H9 (cell line): ENCODE measurements around the gene UGT3A1. TPM values are rescaled to one million over a fixed set of nuclear protein-coding genes. Genes with fewer than 3 reads are reported as not detected.

Experiments used
- DNase-seq: peaks from one replicate; pipeline ENCODE4 v3.0.0-alpha.2; 2017
- H2AFZ ChIP-seq: one replicate; pipeline ENCODE4 v1.6.1; 2013; ENCODE audit warnings: mild to moderate bottlenecking, low read length, control low read depth, moderate library complexity
- H2AK5ac ChIP-seq: 2 replicates; pipeline ENCODE4 v1.6.1; 2013; ENCODE audit warnings: low read length, control low read depth, mixed read lengths; ENCODE audit not compliant: insufficient read length
- H2BK120ac ChIP-seq: one replicate; pipeline ENCODE4 v1.6.1; 2013; ENCODE audit warnings: low read depth, mild to moderate bottlenecking, low read length, control low read depth, inconsistent platforms; ENCODE audit not compliant: poor library complexity, severe bottlenecking
- H2BK12ac ChIP-seq: 2 replicates; pipeline ENCODE4 v1.6.1; 2013; ENCODE audit warnings: low read length, control low read depth, mixed read lengths, low read depth; ENCODE audit not compliant: insufficient read length
- H2BK15ac ChIP-seq: 2 replicates; pipeline ENCODE4 v1.6.1; 2013; ENCODE audit warnings: low read depth, low read length, control low read depth
- H2BK20ac ChIP-seq: one replicate; pipeline ENCODE4 v1.6.1; 2013; ENCODE audit warnings: low read depth, mild to moderate bottlenecking, low read length, control low read depth, inconsistent platforms; ENCODE audit not compliant: poor library complexity, severe bottlenecking
- H2BK5ac ChIP-seq: 2 replicates; pipeline ENCODE4 v1.6.1; 2013; ENCODE audit warnings: low read length, control low read depth, mixed read lengths; ENCODE audit not compliant: insufficient read length
- H3K14ac ChIP-seq: 2 replicates; pipeline ENCODE4 v1.6.1; 2013; ENCODE audit warnings: low read length, control low read depth; ENCODE audit not compliant: insufficient read depth
- H3K18ac ChIP-seq: 2 replicates; pipeline ENCODE4 v1.6.1; 2013; ENCODE audit warnings: low read depth, mild to moderate bottlenecking, mixed read lengths, low read length, control low read depth; ENCODE audit not compliant: insufficient read length
- H3K23ac ChIP-seq: 2 replicates; pipeline ENCODE4 v1.6.1; 2013; ENCODE audit warnings: low read length, control low read depth, mixed read lengths, low read depth; ENCODE audit not compliant: insufficient read length
- H3K23me2 ChIP-seq: 2 replicates; pipeline ENCODE4 v1.6.1; 2013; ENCODE audit warnings: low read depth, mild to moderate bottlenecking, mixed read lengths, low read length, control low read depth; ENCODE audit not compliant: insufficient read length, poor library complexity, severe bottlenecking
- H3K27ac ChIP-seq: 2 replicates; pipeline ENCODE4 v1.5.1; 2013; ENCODE audit warnings: low read length, control low read depth, mixed read lengths, low read depth; ENCODE audit not compliant: insufficient read length
- H3K27me3 ChIP-seq: 2 replicates; pipeline ENCODE4 v1.6.1; 2013; ENCODE audit warnings: low read length, control low read depth, inconsistent platforms; ENCODE audit not compliant: insufficient read depth
- H3K4ac ChIP-seq: 2 replicates; pipeline ENCODE4 v1.6.1; 2013; ENCODE audit warnings: low read depth, mild to moderate bottlenecking, control low read depth, inconsistent platforms, low read length, moderate library complexity
- H3K4me1 ChIP-seq: 2 replicates; pipeline ENCODE4 v1.6.1; 2013; ENCODE audit warnings: low read length, control low read depth, inconsistent platforms; ENCODE audit not compliant: insufficient read depth
- H3K4me2 ChIP-seq: 2 replicates; pipeline ENCODE4 v1.6.1; 2013; ENCODE audit warnings: low read length, control low read depth, mixed read lengths; ENCODE audit not compliant: insufficient read length, insufficient read depth
- H3K56ac ChIP-seq: 2 replicates; pipeline ENCODE4 v1.6.1; 2013; ENCODE audit warnings: low read depth, mild to moderate bottlenecking, mixed read lengths, low read length, control low read depth; ENCODE audit not compliant: insufficient read length
- H3K79me1 ChIP-seq: 2 replicates; pipeline ENCODE4 v1.6.1; 2013; ENCODE audit warnings: low read depth, mild to moderate bottlenecking, moderate library complexity, low read length, control low read depth, inconsistent platforms; ENCODE audit not compliant: insufficient read depth, poor library complexity, severe bottlenecking
- H3K79me2 ChIP-seq: 2 replicates; pipeline ENCODE4 v1.6.1; 2013; ENCODE audit warnings: low read length, control low read depth, inconsistent platforms; ENCODE audit not compliant: insufficient read depth
- H3K9ac ChIP-seq: 2 replicates; pipeline ENCODE4 v1.6.1; 2013; ENCODE audit warnings: low read length, control low read depth, mixed read lengths; ENCODE audit not compliant: insufficient read length; ENCODE audit errors: extremely low read depth
- H3K9me3 ChIP-seq: one replicate; pipeline ENCODE4 v1.6.1; 2013; ENCODE audit warnings: low read depth, low read length, inconsistent platforms; ENCODE audit not compliant: control insufficient read depth
- H3T11ph ChIP-seq: one replicate; pipeline ENCODE4 v1.6.1; 2013; ENCODE audit warnings: mild to moderate bottlenecking, low read length, control low read depth, inconsistent platforms
- H4K20me1 ChIP-seq: one replicate; pipeline ENCODE4 v1.6.1; 2013; ENCODE audit not compliant: control insufficient read depth, insufficient read length, insufficient read depth
- H4K5ac ChIP-seq: 2 replicates; pipeline ENCODE4 v1.6.1; 2013; ENCODE audit warnings: low read depth, mild to moderate bottlenecking, mixed read lengths, low read length, control low read depth; ENCODE audit not compliant: insufficient read length
- H4K8ac ChIP-seq: replicated peaks from 2 replicates; pipeline ENCODE4 v1.6.1; 2013; ENCODE audit warnings: low read length, control low read depth, mixed read lengths, low read depth; ENCODE audit not compliant: insufficient read length
- H4K91ac ChIP-seq: 2 replicates; pipeline ENCODE4 v1.6.1; 2013; ENCODE audit warnings: low read depth, mild to moderate bottlenecking, moderate library complexity, mixed read lengths, low read length, control low read depth; ENCODE audit not compliant: insufficient read length
- H3K27ac Mint-ChIP-seq, 3 experiments: 2 replicates in 2 of 3; 3 replicates in 1 of 3; pipeline ENCODE4 v1.8.0; 2020 to 2021; ENCODE audit warnings: mixed read lengths in 3 of 3, mild to moderate bottlenecking in 1 of 3, moderate library complexity in 1 of 3
- H3K27me3 Mint-ChIP-seq: 2 replicates; pipeline ENCODE4 v1.8.0; 2021; ENCODE audit warnings: low read depth, mild to moderate bottlenecking, moderate library complexity, mixed read lengths
- H3K36me3 Mint-ChIP-seq, 3 experiments: 2 replicates in 2 of 3; 3 replicates in 1 of 3; pipeline ENCODE4 v1.8.0; 2020 to 2021; ENCODE audit warnings: low read depth in 3 of 3, mixed read lengths in 3 of 3; ENCODE audit not compliant: insufficient read depth in 1 of 3
- H3K4me1 Mint-ChIP-seq, 2 experiments: 2 replicates each; pipeline ENCODE4 v1.8.0; 2020; ENCODE audit warnings: mixed read lengths in 2 of 2
- H3K4me3 Mint-ChIP-seq, 2 experiments: 2 replicates in 1 of 2; 3 replicates in 1 of 2; pipeline ENCODE4 v1.8.0; 2020 to 2021; ENCODE audit warnings: mild to moderate bottlenecking in 2 of 2, mixed read lengths in 2 of 2, moderate library complexity in 1 of 2
- H3K9me3 Mint-ChIP-seq, 2 experiments: 2 replicates in 1 of 2; 3 replicates in 1 of 2; pipeline ENCODE4 v1.8.0; 2020; ENCODE audit warnings: mild to moderate bottlenecking in 2 of 2, mixed read lengths in 2 of 2, moderate library complexity in 1 of 2
- WGBS: extraction: QIAGEN DNeasy Blood & Tissue Kit; methylation state at CpG from one replicate; pipeline ENCODE4 v1.1.7; 2013; ENCODE audit warnings: missing lambda C conversion rate, low lambda C conversion rate, mixed read lengths; ENCODE audit not compliant: insufficient read length; ENCODE audit errors: extremely low coverage; 5-methylcytosine and 5-hydroxymethylcytosine counted together
- total RNA-seq: library from RNA; stranded (reverse); gene quantifications from 2 replicates; pipeline ENCODE4 v1.2.1, GENCODE V29; 2021
- TF ChIP-seq, protein P1 (sequence below): fragments of 200-600 bp; sonication (generic); conservative IDR thresholded peaks from 3 replicates; pipeline ENCODE4 v1.8.0; 2021; ENCODE audit warnings: antibody characterized with exemption, mild to moderate bottlenecking

The UGT3A1 gene
- total RNA-seq, 1 experiment from 2014 or later = 1.8 TPM

DNA sequence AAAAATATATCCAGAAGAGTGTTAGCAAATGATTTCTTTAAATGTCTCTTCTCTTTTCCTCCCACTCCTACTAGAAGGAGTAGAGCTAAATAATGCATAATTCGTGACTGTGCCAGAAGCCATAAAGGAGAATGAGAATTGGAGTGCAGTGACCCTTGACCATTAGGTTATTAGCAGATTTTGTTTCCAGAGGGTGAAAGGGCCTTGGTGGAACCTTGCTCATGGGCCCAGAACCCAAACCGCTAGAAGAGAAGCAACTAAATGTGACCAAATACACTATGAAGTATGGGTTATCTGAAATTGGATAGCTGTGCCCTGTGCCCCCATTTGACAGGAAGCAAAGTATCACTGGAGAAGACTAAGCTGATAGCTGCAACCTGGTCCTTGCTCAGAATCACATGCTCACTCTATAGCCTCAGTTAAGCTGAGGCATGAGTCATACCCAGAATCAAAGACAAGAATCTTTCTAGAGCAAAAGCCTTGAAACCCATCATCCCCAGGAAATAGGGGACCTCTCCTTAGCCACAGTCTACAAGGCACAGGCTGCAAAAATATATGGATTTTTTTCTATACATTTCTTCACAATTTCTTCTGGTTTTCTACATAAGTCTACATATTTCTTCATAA lies 89.0 kb downstream of the UGT3A1 start:
- Histone ChIP-seq H3K4me2 (no peak overlapping the region), H3K18ac (no peak overlapping the region), H2BK20ac (no peak overlapping the region), H2BK120ac (no peak overlapping the region), H3K27me3 (no peaks in the 10 kb centered on the region), H3K79me1 (no peaks in the 10 kb centered on the region), H3K14ac (no peak overlapping the region), H3K79me2 (no peaks in the 10 kb centered on the region), H2AFZ (no peak overlapping the region), H3K23me2 (no peaks in the 10 kb centered on the region), H3K9ac (no peak overlapping the region), H3K23ac (no peak overlapping the region), H3K4me1 (no peaks in the 10 kb centered on the region), H3K9me3 (no peaks in the 10 kb centered on the region), H2BK12ac (no peak overlapping the region), H4K8ac (no peak overlapping the region), H4K91ac (no peak overlapping the region), H3K4ac (no peak overlapping the region), H4K20me1 (no peaks in the 10 kb centered on the region), H4K5ac (no peak overlapping the region), H3T11ph (no peak overlapping the region), H2BK5ac (no peak overlapping the region), H3K27ac (no peak overlapping the region), H3K56ac (no peak overlapping the region), H2BK15ac (no peak overlapping the region), H2AK5ac (no peak overlapping the region)
- no peak for DNase-seq
- Mint-ChIP-seq H3K4me3 (no peak overlapping the region), H3K27ac (no peak overlapping the region; a peak in 1 of 7 replicates), H3K27me3 (no peaks in the 10 kb centered on the region; the same call in 1 of the 2 replicates), H3K36me3 (no peaks in the 10 kb centered on the region), H3K4me1 (0 out of 4 replicates have a peak, but pooled peaks cover 0 to 3% of the 10 kb centered on the region in 2 experiments), H3K9me3 (peaks cover 8 to 9% of the 10 kb centered on the region in 2 experiments; a peak in 4 of 5 replicates)
- no CpG with 5 or more reads among the region's 2 CpGs for WGBS
- TF ChIP-seq, protein P1, sequence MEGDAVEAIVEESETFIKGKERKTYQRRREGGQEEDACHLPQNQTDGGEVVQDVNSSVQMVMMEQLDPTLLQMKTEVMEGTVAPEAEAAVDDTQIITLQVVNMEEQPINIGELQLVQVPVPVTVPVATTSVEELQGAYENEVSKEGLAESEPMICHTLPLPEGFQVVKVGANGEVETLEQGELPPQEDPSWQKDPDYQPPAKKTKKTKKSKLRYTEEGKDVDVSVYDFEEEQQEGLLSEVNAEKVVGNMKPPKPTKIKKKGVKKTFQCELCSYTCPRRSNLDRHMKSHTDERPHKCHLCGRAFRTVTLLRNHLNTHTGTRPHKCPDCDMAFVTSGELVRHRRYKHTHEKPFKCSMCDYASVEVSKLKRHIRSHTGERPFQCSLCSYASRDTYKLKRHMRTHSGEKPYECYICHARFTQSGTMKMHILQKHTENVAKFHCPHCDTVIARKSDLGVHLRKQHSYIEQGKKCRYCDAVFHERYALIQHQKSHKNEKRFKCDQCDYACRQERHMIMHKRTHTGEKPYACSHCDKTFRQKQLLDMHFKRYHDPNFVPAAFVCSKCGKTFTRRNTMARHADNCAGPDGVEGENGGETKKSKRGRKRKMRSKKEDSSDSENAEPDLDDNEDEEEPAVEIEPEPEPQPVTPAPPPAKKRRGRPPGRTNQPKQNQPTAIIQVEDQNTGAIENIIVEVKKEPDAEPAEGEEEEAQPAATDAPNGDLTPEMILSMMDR = no peak

Other genes with a start within 250 kb of the UGT3A1 start
- gene IL7R, start 134.5 kb downstream of the UGT3A1 start, total RNA-seq = not detected in 2 replicates
- not detected in 2 replicates for gene CAPSL, start 52.8 kb downstream of the UGT3A1 start, total RNA-seq
- gene UGT3A2, start 75.5 kb upstream of the UGT3A1 start, total RNA-seq = 13.4 and 13.7 TPM in 2 replicates
- 4.3 and 5.3 TPM in 2 replicates for gene LMBRD2, start 160.5 kb upstream of the UGT3A1 start, total RNA-seq
- 100 and 103 TPM in 2 replicates for gene SKP2, start 160.7 kb upstream of the UGT3A1 start, total RNA-seq